GM23248 (cell line): ENCODE data around the gene GNAS. TPM values are rescaled to one million over a fixed set of nuclear protein-coding genes. Genes with fewer than 3 reads are reported as not detected.
A peak's percentile ranks its signal among the peaks of the same experiment; 100 is the strongest.

ENCODE experiments used
- DNase-seq: peaks from one replicate; pipeline ENCODE4 v3.0.0-alpha.2; 2015
- H2AFZ ChIP-seq: fragments of 200-600 bp; sonication (generic); 2 replicates; pipeline ENCODE4 v1.6.1; 2016; ENCODE audit warnings: antibody characterized with exemption
- H3F3A ChIP-seq: fragments of 200-600 bp; sonication (generic); 2 replicates; pipeline ENCODE4 v1.6.1; 2016; ENCODE audit warnings: mild to moderate bottlenecking, antibody characterized with exemption, mixed run types; ENCODE audit not compliant: insufficient read depth
- H3K27ac ChIP-seq: fragments of 200-600 bp; sonication (generic); 2 replicates; pipeline ENCODE4 v1.5.1; 2016; ENCODE audit warnings: mild to moderate bottlenecking
- H3K27me3 ChIP-seq: fragments of 200-600 bp; sonication (generic); replicated peaks from 2 replicates; pipeline ENCODE4 v1.6.1; 2016; ENCODE audit warnings: mild to moderate bottlenecking; ENCODE audit not compliant: insufficient read depth
- H3K36me3 ChIP-seq: fragments of 200-600 bp; sonication (generic); 2 replicates; pipeline ENCODE4 v1.6.1; 2016; ENCODE audit warnings: low read depth, mild to moderate bottlenecking
- H3K4me1 ChIP-seq: fragments of 200-600 bp; sonication (generic); 2 replicates; pipeline ENCODE4 v1.6.1; 2016; ENCODE audit warnings: mild to moderate bottlenecking; ENCODE audit not compliant: insufficient read depth
- H3K4me2 ChIP-seq: fragments of 200-600 bp; sonication (generic); one replicate; pipeline ENCODE4 v1.6.1; 2016; ENCODE audit warnings: mild to moderate bottlenecking; ENCODE audit not compliant: unreplicated experiment
- H3K4me3 ChIP-seq: fragments of 200-600 bp; sonication (generic); 2 replicates; pipeline ENCODE4 v1.5.1; 2016; ENCODE audit warnings: mild to moderate bottlenecking
- H3K79me2 ChIP-seq: fragments of 200-600 bp; sonication (generic); 2 replicates; pipeline ENCODE4 v1.6.1; 2016; ENCODE audit warnings: mild to moderate bottlenecking; ENCODE audit not compliant: insufficient read depth
- H3K9ac ChIP-seq: fragments of 200-600 bp; sonication (generic); 2 replicates; pipeline ENCODE4 v1.6.1; 2016; ENCODE audit warnings: mild to moderate bottlenecking
- H3K9me2 ChIP-seq: fragments of 200-600 bp; sonication (generic); 2 replicates; pipeline ENCODE4 v1.6.1; 2016; ENCODE audit warnings: mixed run types, mild to moderate bottlenecking, moderate library complexity; ENCODE audit not compliant: insufficient read depth
- H3K9me3 ChIP-seq: fragments of 200-600 bp; sonication (generic); one replicate; pipeline ENCODE4 v1.6.1; 2017; ENCODE audit warnings: low read depth
- H4K20me1 ChIP-seq: fragments of 200-600 bp; sonication (generic); 2 replicates; pipeline ENCODE4 v1.6.0; 2016; ENCODE audit not compliant: insufficient read depth
- EZH2 ChIP-seq: fragments of 200-600 bp; sonication (generic); IDR thresholded peaks from 2 replicates; pipeline ENCODE4 v1.6.1; 2018; ENCODE audit warnings: antibody characterized with exemption, mild to moderate bottlenecking; ENCODE audit not compliant: insufficient read depth, poor library complexity, severe bottlenecking
- EZH2phosphoT487 ChIP-seq: fragments of 200-600 bp; sonication (generic); IDR thresholded peaks from 2 replicates; pipeline ENCODE4 v1.6.1; 2018; ENCODE audit warnings: antibody characterized with exemption, moderate library complexity, mild to moderate bottlenecking, low read depth; ENCODE audit not compliant: insufficient read depth
- WGBS, 2 experiments: methylation state at CpG; one replicate each; pipeline ENCODE4 v1.1.6; 2015 to 2017; ENCODE audit warnings: low lambda C conversion rate in 2 of 2, low coverage in 1 of 2; ENCODE audit errors: missing lambda C conversion rate in 2 of 2; 5-methylcytosine and 5-hydroxymethylcytosine counted together
- in situ Hi-C: fragments of 300-500 bp; cut with MboI; formaldehyde crosslinking; loops from 2 replicates; pipeline ENCODE4 v1.15.0; 2020
- polyA plus RNA-seq: library from polyadenylated mRNA; unstranded; fragments of >200 nt; fragmentation: Nextera tagmentation; extraction: Ambion mirVana; gene quantifications from 2 replicates; pipeline ENCODE4 v1.2.1, GENCODE V29; 2016
- total RNA-seq: library from RNA; depleted of rRNA; stranded (reverse); fragments of >200 nt; shearing (Covaris generic); gene quantifications from 2 replicates; pipeline ENCODE4 v1.2.3, GENCODE V29; 2014

The GNAS gene
- total and polyA plus RNA-seq, 2 experiments from 2014 or later, result 421 to 904 TPM

DNA sequence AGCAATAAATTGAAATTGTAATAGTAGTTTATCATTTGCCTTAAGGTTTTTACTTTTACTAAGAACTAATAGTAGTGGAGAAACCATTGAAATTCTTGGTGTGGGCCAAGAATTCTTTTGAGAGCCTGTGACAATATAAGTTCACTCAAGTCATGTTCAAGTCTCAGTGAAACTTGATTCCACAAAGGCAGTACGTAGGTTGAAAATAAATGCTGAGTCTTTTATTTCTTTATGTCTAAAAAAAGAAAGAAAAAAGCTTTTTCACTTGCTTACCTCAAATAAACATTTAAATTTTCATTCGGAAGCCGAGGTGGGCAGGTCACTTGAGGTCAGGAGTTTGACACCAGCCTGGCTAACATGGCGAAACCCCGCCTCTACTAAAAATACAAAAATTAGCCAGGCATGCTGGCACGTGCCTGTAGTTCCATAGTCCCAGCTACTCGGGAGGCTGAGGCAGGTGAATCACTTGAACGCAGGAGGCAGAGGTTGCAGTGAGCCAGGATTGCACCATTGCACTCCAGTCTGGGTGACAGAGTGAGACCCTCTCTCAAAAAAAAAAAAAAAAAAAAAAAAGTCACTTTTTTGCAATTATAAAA is 70.7 kb downstream of the GNAS start:
- Histone ChIP-seq H3K27ac (no peak overlapping the region), H4K20me1 (no peaks in the 10 kb centered on the region), H3K9ac (no peak overlapping the region), H2AFZ (no peak overlapping the region), H3K27me3 (0 out of 2 replicates have a peak, but pooled peaks cover 6% of the 10 kb centered on the region), H3K36me3 (no peaks in the 10 kb centered on the region), H3K4me1 (no peaks in the 10 kb centered on the region), H3K9me3 (no peaks in the 10 kb centered on the region), H3K79me2 (no peaks in the 10 kb centered on the region), H3K9me2 (no peaks in the 10 kb centered on the region), H3F3A (no peaks in the 10 kb centered on the region), H3K4me2 (no peak overlapping the region), H3K4me3 (no peak overlapping the region)
- DNase-seq, result no peak
- TF ChIP-seq EZH2 (no peak), EZH2phosphoT487 (no peak)
- 42 to 43% methylated on average over 8 of the region's 8 CpGs for WGBS, 2 experiments
- in situ Hi-C loops, result no loop called here

GRCh38 chr20:58926802-58927489 is 74.4 kb downstream of the GNAS start:
- 77 to 82% methylated on average over 10 of the region's 10 CpGs for WGBS, 2 experiments
- Histone ChIP-seq H4K20me1 (no peaks in the 10 kb centered on the region), H3K27ac (no peak overlapping the region), H3K27me3 (no peaks in the 10 kb centered on the region), H3K4me2 (no peak overlapping the region), H3F3A (no peaks in the 10 kb centered on the region), H3K79me2 (no peaks in the 10 kb centered on the region), H3K9me3 (no peaks in the 10 kb centered on the region), H3K4me1 (no peaks in the 10 kb centered on the region), H3K36me3 (no peaks in the 10 kb centered on the region), H3K4me3 (no peak overlapping the region), H3K9ac (no peak overlapping the region), H3K9me2 (no peaks in the 10 kb centered on the region), H2AFZ (no peak overlapping the region)
- DNase-seq, result no peak
- in situ Hi-C loops, result no loop called here
- TF ChIP-seq EZH2phosphoT487, result no peak
- TF ChIP-seq EZH2, result no peak

DNA sequence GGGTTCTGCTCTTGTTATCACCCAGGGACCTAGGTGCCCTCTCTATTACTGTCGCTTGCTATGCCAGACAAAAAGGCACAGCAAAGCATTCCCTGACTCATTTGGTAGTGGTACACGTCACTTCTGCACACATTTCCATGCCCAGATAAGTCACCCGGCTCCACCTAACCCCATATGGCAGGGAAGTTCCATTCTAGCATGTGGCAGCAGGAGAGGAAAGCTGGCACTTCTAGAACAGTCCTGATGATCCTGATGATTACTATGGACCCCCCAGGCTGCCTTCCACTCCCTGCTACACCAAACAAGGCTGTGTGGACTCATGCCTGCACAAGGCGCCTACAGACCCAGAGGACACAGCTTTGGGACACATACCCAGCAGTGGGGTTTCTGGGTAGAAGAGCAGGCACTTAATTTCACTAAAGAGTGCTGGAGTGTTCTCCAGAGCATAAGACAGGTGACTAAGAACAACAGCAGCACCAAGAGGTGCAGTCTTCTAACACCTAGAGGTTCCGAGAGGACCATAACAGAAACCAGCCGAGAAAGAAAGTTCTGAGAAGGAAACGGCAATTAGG is 75.1 kb downstream of the GNAS start:
- H3K9me2 ChIP-seq, result no peaks in the 10 kb centered on the region
- H3K36me3 ChIP-seq, result no peaks in the 10 kb centered on the region
- no peak overlapping the region for H3K27ac ChIP-seq
- H2AFZ ChIP-seq, result no peak overlapping the region
- H3K9me3 ChIP-seq, result no peaks in the 10 kb centered on the region
- 81 to 85% methylated on average over 7 of the region's 7 CpGs for WGBS, 2 experiments
- no peaks in the 10 kb centered on the region for H3K27me3 ChIP-seq
- H3K4me2 ChIP-seq, result no peak overlapping the region
- in situ Hi-C loops, result no loop called here
- H3K9ac ChIP-seq, result no peak overlapping the region
- H4K20me1 ChIP-seq, result no peaks in the 10 kb centered on the region
- no peak for DNase-seq
- no peak for TF ChIP-seq EZH2
- TF ChIP-seq EZH2phosphoT487, result no peak
- no peaks in the 10 kb centered on the region for H3K4me1 ChIP-seq
- no peaks in the 10 kb centered on the region for H3F3A ChIP-seq
- no peaks in the 10 kb centered on the region for H3K79me2 ChIP-seq
- H3K4me3 ChIP-seq, result no peak overlapping the region

- H4K20me1 ChIP-seq, result no peaks in the 10 kb centered on the region
These were observed 78.0 kb downstream of the GNAS start for GRCh38 chr20:58930496-58930895.

More at GRCh38 chr20:58930496-58930895, 78.0 kb downstream of the GNAS start:
- Histone ChIP-seq H3K4me2 (no peak overlapping the region), H3K4me3 (no peak overlapping the region), H3K27ac (no peak overlapping the region), H3K36me3 (no peaks in the 10 kb centered on the region), H3K27me3 (no peaks in the 10 kb centered on the region), H3F3A (no peaks in the 10 kb centered on the region), H2AFZ (no peak overlapping the region), H3K79me2 (no peaks in the 10 kb centered on the region), H3K9me2 (no peaks in the 10 kb centered on the region), H3K9ac (no peak overlapping the region), H3K4me1 (no peaks in the 10 kb centered on the region), H3K9me3 (no peaks in the 10 kb centered on the region)
- peak; percentile 17 for DNase-seq
- TF ChIP-seq EZH2 (no peak), EZH2phosphoT487 (no peak)
- in situ Hi-C loops, result no loop called here
- WGBS, 2 experiments, result 76% methylated on average over 3 of the region's 3 CpGs
